ENCODE measurements around the gene CCNK. TPM values are rescaled to one million over a fixed set of nuclear protein-coding genes. Genes with fewer than 3 reads are reported as not detected.

CCNK gene
- total and polyA plus RNA-seq, 10 of the 15 experiments (the other 5 are each of a cell fraction or from before 2014, with no cell fraction given): 10.8 to 88.0 (median 22.5) TPM

DNA sequence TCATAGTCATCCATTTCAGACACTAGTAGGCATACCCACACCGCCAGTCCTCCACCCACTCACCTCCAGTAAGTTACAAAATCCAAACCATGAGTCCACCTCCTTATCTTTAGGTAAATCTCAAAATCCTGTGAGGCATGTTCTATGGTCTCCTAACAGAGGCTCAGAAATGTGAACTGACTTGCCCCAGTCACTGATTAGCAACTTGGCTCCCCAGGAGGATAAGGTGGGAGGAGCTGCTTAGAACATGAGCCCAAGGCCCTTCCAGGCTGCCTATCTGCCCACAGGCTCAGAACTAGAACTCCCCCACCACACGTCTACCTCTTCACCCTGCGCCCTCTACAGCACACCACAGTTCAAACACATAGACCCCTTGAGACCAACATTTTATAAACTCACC lies 20.4 kb upstream of the CCNK start:
- H3K27me3 ChIP-seq (replicated peaks in 1 of 2; ENCODE audit: control insufficient read depth in 2 of 2, insufficient read depth in 2 of 2, low read length in 1 of 2): no peaks in the 10 kb centered on the region
- 98% methylated on average over 3 of the region's 3 CpGs for WGBS (ENCODE audit: insufficient coverage, insufficient replicate concordance, low lambda C conversion rate, missing lambda C conversion rate)
- peaks cover 23 to 42% of the 10 kb centered on the region in 2 experiments for H3K36me3 ChIP-seq (ENCODE audit: control insufficient read depth in 2 of 2, insufficient read depth in 2 of 2, low read length in 1 of 2)
- intact Hi-C loops (cut with micrococcal nuclease; ENCODE audit: unreplicated experiment) (no loop called here), in situ Hi-C loops (cut with MboI) (no loop called here)
- no TSS peak for BruUV-seq (replicated peaks)
- no peaks in the 10 kb centered on the region for H3K9me3 ChIP-seq (replicated peaks; ENCODE audit: control insufficient read depth, insufficient read depth, low read length)
- no peaks in the 10 kb centered on the region for H4K20me1 ChIP-seq (ENCODE audit: control insufficient read depth, insufficient read depth)
- no peak overlapping the region for H3K9ac ChIP-seq (ENCODE audit: control insufficient read depth, insufficient read depth, low read length)
- ChIA-PET RAD21 (ENCODE audit: unreplicated experiment) (no interaction called here), POLR2A (no interaction called here), CTCF (no interaction called here), SMC1A (ENCODE audit: uncharacterized antibody, unreplicated experiment) (interaction anchor here (0.6 kb wide), 1 partner anchor 329 kb away, joined by 3 read pairs; no protein-coding TSS in a partner anchor)
- H3K4me3 ChIP-seq: no peak overlapping the region
- FAIRE-seq: no peak
- no peaks in the 10 kb centered on the region for H3K4me1 ChIP-seq (ENCODE audit: control insufficient read depth, insufficient read depth, low read length)
- no peak overlapping the region for H3K4me2 ChIP-seq (ENCODE audit: control insufficient read depth, insufficient read depth)
- no peak overlapping the region for H2AFZ ChIP-seq (ENCODE audit: control insufficient read depth, low read depth, low read length)
- ATAC-seq: no peak
- no peaks in the 10 kb centered on the region for H3K79me2 ChIP-seq (ENCODE audit: control insufficient read depth, insufficient read depth, low read length)
- no peak overlapping the region for H3K27ac ChIP-seq (ENCODE audit: control insufficient read depth, insufficient read depth)
- DNase-seq (ENCODE audit: low read depth, low spot score): no peak
- TF ChIP-seq SMC3 (IDR thresholded peaks at IDR 0.05; ENCODE audit: borderline replicate concordance, low read length) (no peak), JUNB (IDR thresholded peaks at IDR 0.05) (no peak), SUZ12 (IDR thresholded peaks at IDR 0.05; ENCODE audit: unreplicated experiment) (no peak), IKZF1 (conservative IDR thresholded peaks at IDR 0.05) (no peak), POU2F2 (IDR thresholded peaks at IDR 0.05; ENCODE audit: borderline replicate concordance, low read depth, low read length) (no peak), ZNF217 (IDR thresholded peaks at IDR 0.05) (no peak), KLF5 (IDR thresholded peaks at IDR 0.05; ENCODE audit: partially characterized antibody) (no peak), NRF1 (conservative IDR thresholded peaks at IDR 0.05; ENCODE audit: low read depth, low read length) (no peak), ZSCAN29 (IDR thresholded peaks at IDR 0.05) (no peak), CREM (IDR thresholded peaks at IDR 0.05; ENCODE audit: low read depth) (no peak), EED (IDR thresholded peaks at IDR 0.05; ENCODE audit: low read depth) (no peak), SREBF1 (IDR thresholded peaks at IDR 0.05; ENCODE audit: low read length) (no peak)
- TF ChIP-seq, protein P1, sequence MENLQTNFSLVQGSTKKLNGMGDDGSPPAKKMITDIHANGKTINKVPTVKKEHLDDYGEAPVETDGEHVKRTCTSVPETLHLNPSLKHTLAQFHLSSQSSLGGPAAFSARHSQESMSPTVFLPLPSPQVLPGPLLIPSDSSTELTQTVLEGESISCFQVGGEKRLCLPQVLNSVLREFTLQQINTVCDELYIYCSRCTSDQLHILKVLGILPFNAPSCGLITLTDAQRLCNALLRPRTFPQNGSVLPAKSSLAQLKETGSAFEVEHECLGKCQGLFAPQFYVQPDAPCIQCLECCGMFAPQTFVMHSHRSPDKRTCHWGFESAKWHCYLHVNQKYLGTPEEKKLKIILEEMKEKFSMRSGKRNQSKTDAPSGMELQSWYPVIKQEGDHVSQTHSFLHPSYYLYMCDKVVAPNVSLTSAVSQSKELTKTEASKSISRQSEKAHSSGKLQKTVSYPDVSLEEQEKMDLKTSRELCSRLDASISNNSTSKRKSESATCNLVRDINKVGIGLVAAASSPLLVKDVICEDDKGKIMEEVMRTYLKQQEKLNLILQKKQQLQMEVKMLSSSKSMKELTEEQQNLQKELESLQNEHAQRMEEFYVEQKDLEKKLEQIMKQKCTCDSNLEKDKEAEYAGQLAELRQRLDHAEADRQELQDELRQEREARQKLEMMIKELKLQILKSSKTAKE (IDR thresholded peaks at IDR 0.05; ENCODE audit: low read depth, poor library complexity, severe bottlenecking): no peak
- TF ChIP-seq, protein P2, sequence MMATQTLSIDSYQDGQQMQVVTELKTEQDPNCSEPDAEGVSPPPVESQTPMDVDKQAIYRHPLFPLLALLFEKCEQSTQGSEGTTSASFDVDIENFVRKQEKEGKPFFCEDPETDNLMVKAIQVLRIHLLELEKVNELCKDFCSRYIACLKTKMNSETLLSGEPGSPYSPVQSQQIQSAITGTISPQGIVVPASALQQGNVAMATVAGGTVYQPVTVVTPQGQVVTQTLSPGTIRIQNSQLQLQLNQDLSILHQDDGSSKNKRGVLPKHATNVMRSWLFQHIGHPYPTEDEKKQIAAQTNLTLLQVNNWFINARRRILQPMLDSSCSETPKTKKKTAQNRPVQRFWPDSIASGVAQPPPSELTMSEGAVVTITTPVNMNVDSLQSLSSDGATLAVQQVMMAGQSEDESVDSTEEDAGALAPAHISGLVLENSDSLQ (IDR thresholded peaks at IDR 0.05): no peak
- TF ChIP-seq, protein P3, sequence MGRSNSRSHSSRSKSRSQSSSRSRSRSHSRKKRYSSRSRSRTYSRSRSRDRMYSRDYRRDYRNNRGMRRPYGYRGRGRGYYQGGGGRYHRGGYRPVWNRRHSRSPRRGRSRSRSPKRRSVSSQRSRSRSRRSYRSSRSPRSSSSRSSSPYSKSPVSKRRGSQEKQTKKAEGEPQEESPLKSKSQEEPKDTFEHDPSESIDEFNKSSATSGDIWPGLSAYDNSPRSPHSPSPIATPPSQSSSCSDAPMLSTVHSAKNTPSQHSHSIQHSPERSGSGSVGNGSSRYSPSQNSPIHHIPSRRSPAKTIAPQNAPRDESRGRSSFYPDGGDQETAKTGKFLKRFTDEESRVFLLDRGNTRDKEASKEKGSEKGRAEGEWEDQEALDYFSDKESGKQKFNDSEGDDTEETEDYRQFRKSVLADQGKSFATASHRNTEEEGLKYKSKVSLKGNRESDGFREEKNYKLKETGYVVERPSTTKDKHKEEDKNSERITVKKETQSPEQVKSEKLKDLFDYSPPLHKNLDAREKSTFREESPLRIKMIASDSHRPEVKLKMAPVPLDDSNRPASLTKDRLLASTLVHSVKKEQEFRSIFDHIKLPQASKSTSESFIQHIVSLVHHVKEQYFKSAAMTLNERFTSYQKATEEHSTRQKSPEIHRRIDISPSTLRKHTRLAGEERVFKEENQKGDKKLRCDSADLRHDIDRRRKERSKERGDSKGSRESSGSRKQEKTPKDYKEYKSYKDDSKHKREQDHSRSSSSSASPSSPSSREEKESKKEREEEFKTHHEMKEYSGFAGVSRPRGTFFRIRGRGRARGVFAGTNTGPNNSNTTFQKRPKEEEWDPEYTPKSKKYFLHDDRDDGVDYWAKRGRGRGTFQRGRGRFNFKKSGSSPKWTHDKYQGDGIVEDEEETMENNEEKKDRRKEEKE (IDR thresholded peaks at IDR 0.05): no peak

All from GM12878 (cell line).